Kidney epithelial cell (primary cell): Measurements from ENCODE around the gene KHDC4. TPM values are rescaled to one million over a fixed set of nuclear protein-coding genes. Genes with fewer than 3 reads are reported as not detected.

Experiments
- DNase-seq: peaks from one replicate; pipeline ENCODE4 v3.0.0-alpha.2; 2010; ENCODE audit warnings: low read depth
- H3K27me3 ChIP-seq: 2 replicates; pipeline ENCODE4 v1.6.0; 2011; ENCODE audit warnings: low read length; ENCODE audit not compliant: control insufficient read depth, insufficient read depth
- H3K36me3 ChIP-seq: 2 replicates; pipeline ENCODE4 v1.5.1; 2011; ENCODE audit warnings: low read length; ENCODE audit not compliant: control insufficient read depth, insufficient read depth
- H3K4me3 ChIP-seq: 2 replicates; pipeline ENCODE4 v1.5.1; 2011; ENCODE audit warnings: low read depth, mild to moderate bottlenecking, control low read depth, low read length
- total RNA-seq: library from RNA; depleted of rRNA; stranded (reverse); fragments of >200 nt; gene quantifications from 2 replicates; pipeline ENCODE4 v1.2.3, GENCODE V29; 2015
- TF ChIP-seq, protein P1 (sequence below): IDR thresholded peaks from 2 replicates; pipeline ENCODE4 v1.5.1; 2011; ENCODE audit warnings: mild to moderate bottlenecking, moderate library complexity, low read length, control low read depth, inconsistent platforms; ENCODE audit not compliant: insufficient read depth, poor library complexity, severe bottlenecking

The KHDC4 gene
- total RNA-seq, 1 donor from 2014 or later = 31.5 TPM

DNA sequence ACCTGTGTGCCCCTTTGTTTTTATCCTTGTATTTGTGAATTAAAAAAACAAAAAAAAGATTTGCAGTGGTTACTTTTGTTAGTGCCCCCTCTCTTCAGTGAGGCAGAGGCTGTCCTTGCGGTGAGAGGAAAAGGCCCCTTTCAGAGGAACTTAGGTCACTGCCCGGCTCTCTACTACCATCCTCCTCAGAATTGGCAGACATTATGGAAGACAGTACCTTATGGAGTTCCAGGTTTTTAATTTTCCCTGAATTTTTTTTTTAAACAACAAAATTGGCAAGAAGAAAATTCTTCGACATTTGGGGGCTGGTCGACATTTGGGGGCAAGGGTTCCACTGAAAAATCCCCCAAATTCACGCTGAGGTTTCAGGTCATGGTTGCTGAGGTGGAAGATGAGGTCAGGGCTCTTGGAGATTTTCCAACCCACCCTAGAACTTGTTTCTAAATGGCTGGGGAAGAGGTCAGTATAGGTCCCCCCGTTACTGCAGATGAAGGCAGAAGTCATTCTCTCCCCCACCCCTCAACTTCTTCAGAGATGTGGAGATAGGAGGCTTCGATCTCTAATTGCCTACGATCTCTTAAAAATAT lies 12.5 kb upstream of the KHDC4 start:
- Histone ChIP-seq H3K27me3 (no peaks in the 10 kb centered on the region), H3K36me3 (peaks cover 2% of the 10 kb centered on the region), H3K4me3 (no peak overlapping the region)
- DNase-seq = no peak
- TF ChIP-seq, protein P1, sequence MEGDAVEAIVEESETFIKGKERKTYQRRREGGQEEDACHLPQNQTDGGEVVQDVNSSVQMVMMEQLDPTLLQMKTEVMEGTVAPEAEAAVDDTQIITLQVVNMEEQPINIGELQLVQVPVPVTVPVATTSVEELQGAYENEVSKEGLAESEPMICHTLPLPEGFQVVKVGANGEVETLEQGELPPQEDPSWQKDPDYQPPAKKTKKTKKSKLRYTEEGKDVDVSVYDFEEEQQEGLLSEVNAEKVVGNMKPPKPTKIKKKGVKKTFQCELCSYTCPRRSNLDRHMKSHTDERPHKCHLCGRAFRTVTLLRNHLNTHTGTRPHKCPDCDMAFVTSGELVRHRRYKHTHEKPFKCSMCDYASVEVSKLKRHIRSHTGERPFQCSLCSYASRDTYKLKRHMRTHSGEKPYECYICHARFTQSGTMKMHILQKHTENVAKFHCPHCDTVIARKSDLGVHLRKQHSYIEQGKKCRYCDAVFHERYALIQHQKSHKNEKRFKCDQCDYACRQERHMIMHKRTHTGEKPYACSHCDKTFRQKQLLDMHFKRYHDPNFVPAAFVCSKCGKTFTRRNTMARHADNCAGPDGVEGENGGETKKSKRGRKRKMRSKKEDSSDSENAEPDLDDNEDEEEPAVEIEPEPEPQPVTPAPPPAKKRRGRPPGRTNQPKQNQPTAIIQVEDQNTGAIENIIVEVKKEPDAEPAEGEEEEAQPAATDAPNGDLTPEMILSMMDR = no peak

DNA sequence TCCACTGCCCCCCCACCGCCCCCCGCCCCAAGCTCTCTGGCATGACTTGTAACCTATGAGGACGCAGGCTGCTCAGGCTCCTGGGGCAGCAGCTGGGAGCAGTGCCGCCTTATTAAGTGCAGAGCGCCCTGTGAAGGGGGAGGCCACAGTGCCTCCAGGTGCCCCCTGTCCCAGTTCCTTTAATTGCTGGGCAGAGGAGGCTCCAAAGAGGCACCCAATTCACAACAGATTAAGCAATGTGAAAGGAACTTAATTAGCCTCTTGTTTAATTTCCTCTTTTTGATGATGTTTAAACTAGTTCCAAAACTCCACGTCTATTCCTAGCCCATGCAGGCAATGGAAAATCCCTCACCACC lies 10.2 kb upstream of the KHDC4 start:
- TF ChIP-seq, protein P1 = no peak
- DNase-seq = no peak
- no peak overlapping the region for H3K4me3 ChIP-seq
- H3K27me3 ChIP-seq = no peaks in the 10 kb centered on the region
- H3K36me3 ChIP-seq = no peaks in the 10 kb centered on the region

DNA sequence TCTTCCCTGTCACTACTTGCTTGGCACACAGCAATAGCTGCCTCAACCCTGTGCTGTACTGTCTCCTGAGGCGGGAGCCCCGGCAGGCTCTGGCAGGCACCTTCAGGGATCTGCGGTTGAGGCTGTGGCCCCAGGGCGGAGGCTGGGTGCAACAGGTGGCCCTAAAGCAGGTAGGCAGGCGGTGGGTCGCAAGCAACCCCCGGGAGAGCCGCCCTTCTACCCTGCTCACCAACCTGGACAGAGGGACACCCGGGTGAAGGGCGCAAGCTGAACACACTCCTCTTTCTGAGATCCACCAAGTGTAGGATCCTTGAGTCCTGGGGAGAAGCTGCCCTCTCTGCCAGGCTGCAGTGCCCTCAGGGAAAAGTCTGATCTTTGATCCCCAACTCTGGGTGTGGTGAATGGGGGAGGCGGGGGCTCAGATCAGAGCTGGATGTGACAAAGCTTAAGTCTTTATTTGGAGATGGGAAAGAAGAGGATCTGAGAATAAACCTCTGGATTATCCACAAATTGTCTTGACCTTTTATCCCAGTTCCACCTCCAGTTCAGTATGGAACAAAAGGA lies 8.4 kb upstream of the KHDC4 start:
- TF ChIP-seq, protein P1 = no peak
- Histone ChIP-seq H3K4me3 (no peak overlapping the region), H3K27me3 (no peaks in the 10 kb centered on the region), H3K36me3 (no peaks in the 10 kb centered on the region)
- DNase-seq = no peak

DNA sequence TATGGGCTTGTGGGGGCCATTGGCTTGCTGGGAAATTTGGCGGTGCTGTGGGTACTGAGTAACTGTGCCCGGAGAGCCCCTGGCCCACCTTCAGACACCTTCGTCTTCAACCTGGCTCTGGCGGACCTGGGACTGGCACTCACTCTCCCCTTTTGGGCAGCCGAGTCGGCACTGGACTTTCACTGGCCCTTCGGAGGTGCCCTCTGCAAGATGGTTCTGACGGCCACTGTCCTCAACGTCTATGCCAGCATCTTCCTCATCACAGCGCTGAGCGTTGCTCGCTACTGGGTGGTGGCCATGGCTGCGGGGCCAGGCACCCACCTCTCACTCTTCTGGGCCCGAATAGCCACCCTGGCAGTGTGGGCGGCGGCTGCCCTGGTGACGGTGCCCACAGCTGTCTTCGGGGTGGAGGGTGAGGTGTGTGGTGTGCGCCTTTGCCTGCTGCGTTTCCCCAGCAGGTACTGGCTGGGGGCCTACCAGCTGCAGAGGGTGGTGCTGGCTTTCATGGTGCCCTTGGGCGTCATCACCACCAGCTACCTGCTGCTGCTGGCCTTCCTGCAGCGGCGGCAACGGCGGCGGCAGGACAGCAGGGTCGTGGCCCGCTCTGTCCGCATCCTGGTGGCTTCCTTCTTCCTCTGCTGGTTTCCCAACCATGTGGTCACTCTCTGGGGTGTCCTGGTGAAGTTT lies 7.8 kb upstream of the KHDC4 start:
- no peak for DNase-seq
- TF ChIP-seq, protein P1 = no peak
- H3K4me3 ChIP-seq = no peak overlapping the region
- H3K27me3 ChIP-seq = no peaks in the 10 kb centered on the region
- H3K36me3 ChIP-seq = no peaks in the 10 kb centered on the region

DNA sequence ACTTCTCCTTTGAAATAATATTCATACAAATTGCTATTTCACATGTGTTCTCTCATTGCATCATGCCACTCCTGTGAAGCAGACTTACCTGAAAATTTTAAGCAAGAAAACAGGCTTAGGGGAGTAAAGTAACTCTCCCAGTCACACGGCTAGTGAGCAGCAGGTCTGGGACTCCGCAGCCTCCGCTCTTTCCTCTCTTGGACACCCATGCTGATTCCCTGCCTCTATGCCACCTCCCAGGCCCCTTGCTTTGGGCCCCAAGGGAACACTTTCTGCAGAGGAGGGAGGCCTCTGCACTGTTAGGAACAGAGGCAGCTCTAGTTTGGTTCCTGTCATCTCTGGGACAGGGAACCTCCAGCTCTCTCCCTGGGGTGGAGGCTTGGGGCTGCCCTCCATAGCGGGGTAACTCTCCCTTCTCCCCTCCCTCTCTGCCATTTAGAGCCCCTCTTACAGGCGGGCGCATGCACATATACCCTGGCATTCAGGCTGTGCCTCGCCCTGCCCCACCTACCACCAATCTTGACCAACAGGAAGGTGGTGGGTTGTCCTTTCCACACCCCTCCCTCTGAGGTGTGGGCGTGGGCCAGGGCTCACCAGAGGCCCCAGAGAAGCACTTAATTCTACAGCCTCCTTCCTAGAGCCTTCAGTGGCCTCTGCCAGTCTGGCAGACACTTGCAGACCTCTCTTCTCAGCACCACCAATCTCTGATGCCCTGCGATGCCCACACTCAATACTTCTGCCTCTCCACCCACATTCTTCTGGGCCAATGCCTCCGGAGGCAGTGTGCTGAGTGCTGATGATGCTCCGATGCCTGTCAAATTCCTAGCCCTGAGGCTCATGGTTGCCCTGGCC lies 7.0 kb upstream of the KHDC4 start, which contains the start of gene RXFP4:
Gene RXFP4 (plus strand): TSS at position 646 of the 852 bp plus-strand sequence. CDS start 72 bp downstream, at position 718.
- TF ChIP-seq, protein P1 = no peak
- no peaks in the 10 kb centered on the region for H3K27me3 ChIP-seq
- no peaks in the 10 kb centered on the region for H3K36me3 ChIP-seq
- no peak within 1 kb of the TSS for H3K4me3 ChIP-seq
- DNase-seq = no peak
